T-helper 9 cell (primary cell): ENCODE results near the gene NPM3.

Experiments used
- DNase-seq: peaks from one replicate; pipeline ENCODE4 v3.0.0-alpha.2; 2020
- total RNA-seq, 2 donors: gene quantifications; one replicate each; lab custom pipeline; 2026; lab: John Stamatoyannopoulos, UW

Gene NPM3, protein sequence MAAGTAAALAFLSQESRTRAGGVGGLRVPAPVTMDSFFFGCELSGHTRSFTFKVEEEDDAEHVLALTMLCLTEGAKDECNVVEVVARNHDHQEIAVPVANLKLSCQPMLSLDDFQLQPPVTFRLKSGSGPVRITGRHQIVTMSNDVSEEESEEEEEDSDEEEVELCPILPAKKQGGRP
- 8.9 to 12.9 reads per million in 2 donors for total RNA-seq

DNA sequence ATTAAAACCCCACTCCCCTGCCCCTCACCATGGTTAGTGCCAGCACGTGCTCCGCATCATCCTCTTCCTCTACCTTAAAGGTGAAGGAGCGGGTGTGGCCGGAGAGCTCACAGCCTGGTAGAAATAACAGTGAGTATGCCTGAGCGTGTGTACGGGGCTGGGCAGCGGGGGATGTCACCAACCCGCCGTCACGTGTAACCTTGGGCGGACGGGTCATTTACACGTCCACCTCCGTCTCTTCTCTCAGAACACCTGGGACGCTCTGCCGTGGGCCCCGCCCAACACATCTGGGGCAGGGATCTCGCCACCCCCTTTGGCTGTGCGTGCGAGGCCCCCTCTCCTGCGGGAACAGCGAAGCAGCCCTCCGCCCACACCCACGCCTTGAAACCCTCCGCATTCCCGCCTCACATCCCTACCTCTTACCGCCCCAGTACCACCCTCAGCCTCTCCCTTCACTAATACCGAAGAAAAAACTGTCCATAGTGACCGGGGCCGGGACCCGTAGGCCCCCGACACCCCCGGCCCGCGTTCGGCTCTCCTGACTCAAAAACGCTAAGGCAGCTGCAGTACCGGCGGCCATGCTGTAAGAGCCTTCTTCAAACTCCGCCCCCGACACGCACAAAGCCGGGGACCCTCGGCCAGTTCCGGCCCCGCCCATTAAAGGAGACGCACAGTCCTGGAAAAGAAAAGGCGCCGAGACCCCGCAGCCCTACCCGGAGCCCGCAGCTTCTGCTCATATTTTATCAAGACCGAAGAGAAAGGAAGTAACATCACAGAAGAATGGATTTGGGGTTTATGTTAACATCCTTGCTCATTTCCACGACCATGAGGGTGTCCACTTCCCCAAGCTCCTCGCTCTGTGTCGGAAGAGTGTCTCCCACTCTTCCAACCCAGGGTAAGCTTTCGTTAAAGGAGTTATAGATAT, at the start of gene NPM3:
TSS of gene NPM3 (minus strand) at position 636 of the 925 bp plus-strand sequence. CDS start at position 580, 56 bp downstream.
- DNase-seq = peak; percentile 72

DNA sequence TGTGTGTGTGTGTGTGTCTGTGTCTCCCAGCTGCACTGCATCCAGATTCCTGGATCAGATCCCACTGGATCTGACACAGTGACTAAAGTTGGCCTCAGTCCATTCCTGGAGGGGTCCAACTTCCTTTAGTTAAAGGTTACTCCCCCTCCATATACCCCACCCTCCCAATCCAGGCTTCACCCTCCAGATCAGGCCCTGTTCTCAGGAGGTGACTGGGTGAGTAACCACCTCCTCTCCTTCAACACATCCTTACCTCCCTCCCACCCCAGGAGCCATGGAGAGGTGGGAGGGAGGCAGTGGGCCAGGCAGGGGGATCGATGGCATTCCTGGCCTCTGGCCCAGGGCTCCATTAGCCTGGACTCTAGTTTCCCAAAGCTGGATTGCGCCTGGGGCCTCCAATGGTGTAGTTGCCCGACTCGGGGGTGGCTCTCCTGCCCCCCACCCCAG, 49.1 kb upstream of the NPM3 start:
- no peak for DNase-seq

DNA sequence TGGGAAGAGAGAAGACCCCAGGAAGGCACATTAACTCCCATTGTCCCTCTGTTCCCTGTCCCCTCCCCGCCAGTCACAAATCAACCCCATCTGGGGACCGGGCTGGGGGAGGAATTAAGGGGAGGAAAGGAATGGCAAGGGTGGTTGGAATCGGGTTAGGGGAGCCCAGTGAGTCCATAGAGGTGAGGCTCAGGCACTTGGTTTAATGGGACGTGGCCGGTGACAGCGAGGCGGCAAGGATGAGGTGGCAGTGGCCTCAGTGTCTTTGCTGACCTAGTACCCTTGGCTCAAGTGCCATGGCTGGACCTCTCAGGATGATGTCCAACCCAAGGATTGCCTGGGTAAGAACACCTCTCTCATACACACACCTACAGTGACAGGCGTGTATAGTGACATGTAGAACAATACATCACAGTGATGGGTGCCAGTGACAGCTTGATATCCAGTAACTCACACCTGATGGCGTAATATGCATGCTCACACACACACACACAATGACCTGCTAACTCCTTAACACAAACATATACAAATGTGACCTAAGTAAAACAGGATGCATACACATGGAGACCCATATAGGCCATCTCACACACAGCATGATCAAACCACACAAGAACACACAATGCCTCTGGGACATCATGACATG, 48.0 kb upstream of the NPM3 start:
- DNase-seq = no peak

DNA sequence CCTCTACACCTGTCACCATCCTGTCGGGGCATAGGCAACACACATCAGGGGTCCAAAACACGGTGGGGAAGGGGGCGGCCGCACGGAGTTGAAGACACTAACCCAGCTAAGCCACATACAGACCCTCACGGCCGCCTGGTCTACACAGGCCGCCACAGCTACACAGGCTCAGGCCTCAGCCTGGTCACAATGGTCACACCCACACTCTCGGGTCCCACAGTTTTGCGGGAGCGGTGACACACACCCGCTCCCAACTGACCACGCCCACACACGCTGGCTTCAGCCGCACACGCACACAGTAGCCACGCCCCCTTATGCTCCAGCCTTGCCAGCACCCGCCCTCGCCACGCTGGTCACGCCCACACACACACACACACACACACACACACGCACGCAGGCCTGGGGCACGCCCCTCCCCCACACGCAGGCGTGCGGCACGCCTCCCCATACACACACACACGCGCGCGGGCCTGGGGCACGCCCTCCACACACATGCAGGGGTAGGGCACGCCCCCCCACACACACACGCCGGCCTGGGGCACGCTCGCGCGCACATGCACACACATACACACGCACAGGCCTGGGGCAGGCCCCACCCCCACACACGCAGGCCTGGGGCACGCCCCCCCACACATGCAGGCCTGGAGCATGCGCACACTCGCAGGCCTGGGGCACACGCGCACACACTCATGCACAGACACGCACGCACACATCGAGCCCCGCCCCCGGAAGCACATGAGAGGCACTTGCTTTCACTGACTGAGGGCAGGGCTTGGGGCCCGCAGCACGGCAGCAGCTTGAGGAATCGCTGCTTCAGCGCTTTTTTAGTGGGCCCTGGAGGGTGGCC, 47.3 kb upstream of the NPM3 start:
- DNase-seq = peak; percentile 95

DNA sequence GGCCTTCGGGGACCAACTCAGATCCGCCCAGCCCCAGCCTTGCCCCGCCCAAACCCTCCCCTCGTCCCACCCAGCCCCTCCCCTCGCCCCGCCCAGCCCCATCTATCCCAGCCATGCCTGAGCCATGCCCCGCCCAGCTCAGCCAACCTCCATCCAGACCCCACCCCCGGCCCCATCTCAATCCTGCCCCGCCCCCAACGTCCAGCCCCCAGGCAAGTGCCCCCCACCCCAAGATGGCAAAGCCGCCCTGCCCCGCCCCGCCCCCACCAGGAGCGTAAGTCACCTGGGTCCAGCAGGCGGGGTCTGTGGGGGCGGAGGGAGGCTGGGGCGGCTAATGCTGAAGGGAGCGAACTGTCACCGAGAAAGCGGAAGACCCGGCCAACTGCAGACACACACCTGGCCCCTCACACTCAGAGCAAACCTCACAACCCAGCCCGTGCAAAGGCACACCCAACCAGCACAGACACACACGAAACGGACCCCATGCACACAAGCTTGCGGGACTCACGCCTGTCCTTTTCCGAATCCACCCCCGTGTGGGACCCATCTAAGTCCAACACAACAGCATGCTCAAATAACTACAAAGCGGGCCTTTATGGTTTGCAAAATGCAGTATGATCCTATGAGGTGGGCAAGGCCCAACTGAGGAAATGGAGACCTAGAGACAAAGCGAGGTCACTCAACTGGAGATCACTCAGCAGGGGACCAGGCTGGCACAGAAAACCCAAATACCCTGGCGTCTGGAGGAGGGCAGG, 46.5 kb upstream of the NPM3 start:
- peak; percentile 64 for DNase-seq

DNA sequence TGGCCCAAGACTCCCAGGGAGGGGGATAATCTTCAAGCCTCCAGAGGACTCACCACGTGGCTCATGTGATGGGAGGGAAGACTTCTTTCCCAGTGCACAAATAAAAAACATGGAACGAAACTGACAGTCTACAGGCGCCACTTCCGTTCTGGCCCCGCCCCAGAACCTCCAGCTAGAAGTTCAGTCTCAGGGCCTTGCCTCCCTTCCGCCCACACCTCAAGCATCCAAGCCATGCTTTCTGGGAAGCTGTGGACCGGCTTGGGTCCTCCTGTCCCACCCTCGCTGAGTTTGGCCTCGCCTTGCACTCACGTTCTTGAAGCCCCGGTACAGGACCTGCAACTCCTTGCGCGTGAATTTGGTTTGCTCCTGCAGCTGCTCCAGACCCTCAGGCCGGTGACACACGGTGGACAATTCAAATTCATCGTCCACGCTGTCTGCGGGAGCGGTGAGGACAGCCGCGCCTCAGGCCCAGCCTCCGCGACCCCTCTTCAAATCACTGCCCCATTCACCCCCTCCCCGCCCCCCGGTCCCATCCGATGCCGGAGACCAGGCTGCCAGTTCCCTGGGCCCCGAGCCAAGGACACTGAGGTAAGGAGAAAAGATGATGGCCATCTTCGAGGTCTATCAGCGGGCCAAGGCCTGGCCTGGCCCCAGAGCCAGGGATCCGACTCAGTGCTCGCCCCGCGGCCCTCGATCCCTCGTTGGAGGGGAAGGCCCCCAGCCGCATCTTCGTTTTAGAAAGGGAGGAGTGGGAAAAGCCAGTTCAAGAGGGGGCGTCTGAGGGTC, 45.7 kb upstream of the NPM3 start:
- no peak for DNase-seq

DNA sequence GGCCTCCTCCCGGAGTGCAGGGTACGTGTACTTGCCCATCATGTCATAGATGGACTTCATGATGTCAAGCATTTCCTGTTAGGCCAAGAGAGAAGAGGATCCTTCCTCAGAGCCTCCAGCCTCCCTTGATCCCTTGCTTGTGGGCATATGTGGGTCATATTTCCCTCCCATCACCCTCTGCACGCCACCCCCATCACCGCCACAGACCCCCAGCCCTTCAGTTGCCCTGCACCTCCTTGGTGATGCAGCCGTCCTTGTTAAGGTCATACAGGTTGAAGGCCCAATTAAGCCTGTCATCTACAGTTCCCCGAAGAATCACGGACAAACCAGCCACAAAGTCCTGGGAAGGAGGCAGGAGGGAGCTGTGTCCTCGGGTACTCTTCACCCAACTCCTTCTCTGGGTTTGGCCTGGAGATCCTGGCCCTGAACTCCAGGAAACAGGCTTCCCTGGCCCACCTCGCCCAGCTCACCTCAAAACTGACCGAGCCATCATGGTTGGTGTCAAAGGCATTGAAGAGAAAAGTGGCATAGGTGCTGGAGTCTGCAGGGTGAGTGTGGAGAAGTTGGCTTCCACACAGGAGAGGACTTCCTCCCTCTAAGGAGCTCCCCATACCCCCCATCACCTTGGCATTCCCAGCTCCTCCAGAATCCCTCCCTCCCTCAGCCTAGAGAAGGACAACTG, 44.8 kb upstream of the NPM3 start:
- no peak for DNase-seq

DNA sequence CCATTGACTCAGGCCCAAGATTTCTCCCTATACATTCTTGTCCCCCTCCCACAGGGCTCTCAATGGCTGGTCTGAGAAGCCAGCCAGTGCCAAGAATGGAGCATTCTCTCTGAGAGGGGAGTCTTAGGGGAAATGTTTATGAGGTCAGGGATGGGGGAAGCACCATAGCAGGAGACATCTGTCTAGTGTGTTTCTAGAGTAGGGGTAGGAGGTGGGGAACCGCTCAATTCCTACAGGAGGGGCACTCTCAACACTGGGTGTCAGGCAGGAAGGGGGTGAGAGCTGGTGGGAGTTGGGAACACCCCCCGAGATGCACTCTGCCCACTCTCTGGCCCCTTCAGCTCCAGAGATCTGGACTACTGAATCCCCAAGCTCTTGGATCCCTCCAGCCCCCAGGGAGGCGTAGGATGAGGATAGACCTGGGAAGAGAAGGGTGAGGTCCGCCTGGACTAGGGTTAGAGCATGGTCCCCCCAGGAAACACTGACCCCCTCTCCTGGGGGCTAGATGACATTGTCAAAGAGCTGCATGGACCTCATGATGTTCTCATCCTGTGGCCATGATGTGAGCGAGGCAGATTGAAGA, 43.7 kb upstream of the NPM3 start:
- DNase-seq = no peak

DNA sequence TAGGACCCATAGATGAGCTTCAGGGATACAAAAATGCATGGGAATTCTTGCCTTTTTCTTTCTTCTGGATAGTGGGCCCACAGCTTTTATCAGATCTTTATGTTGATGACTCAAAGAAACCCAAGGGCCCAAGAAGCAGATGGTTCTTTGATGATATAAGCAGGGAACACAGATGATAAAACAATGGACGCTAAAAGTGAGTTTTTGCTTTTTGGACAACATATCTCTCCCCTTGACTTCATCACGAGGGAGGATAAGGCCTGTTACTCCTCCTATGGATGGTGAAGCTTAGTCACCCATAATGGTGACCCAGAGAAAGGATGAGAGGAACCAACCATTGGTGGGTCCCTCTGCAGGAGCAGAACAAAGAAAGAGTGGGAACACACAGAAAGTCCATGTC, 41.5 kb upstream of the NPM3 start:
- DNase-seq = no peak

DNA sequence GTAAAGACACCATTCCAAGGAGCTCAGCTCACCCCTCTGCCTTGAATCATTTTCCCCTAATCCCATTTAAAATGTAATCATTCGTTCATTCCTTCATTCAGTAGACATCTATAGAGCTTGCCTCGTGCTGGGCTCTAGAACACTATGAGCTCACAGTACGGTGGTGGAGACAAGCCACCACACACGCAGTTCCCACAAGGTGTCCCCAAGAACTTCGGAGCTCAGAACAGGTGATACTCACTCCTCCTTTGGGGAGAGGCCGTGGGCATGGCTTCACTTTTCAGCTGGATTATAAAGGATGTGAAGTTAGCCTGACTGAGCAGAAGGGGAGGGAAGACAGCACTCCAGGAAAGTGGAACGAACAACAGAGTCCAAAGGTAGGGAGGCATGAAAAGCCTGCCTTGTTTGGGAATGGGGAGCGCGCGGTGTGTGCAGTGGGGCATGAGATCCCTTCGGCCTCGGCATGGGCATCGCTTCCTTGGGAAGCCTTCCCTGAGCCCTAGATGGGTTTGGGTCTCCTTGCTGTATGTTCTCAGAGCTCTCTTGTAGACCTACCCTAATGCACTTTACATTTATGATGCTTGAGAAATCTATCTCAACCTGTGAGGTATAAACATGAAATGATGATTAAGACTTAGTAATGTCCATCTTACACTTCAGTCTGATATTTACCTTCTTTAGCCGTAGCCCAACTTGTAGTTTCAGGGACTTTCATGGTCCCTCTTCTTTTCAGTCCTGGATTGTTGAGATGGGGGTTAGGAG, 35.8 kb upstream of the NPM3 start:
- peak; percentile 30 for DNase-seq

DNA sequence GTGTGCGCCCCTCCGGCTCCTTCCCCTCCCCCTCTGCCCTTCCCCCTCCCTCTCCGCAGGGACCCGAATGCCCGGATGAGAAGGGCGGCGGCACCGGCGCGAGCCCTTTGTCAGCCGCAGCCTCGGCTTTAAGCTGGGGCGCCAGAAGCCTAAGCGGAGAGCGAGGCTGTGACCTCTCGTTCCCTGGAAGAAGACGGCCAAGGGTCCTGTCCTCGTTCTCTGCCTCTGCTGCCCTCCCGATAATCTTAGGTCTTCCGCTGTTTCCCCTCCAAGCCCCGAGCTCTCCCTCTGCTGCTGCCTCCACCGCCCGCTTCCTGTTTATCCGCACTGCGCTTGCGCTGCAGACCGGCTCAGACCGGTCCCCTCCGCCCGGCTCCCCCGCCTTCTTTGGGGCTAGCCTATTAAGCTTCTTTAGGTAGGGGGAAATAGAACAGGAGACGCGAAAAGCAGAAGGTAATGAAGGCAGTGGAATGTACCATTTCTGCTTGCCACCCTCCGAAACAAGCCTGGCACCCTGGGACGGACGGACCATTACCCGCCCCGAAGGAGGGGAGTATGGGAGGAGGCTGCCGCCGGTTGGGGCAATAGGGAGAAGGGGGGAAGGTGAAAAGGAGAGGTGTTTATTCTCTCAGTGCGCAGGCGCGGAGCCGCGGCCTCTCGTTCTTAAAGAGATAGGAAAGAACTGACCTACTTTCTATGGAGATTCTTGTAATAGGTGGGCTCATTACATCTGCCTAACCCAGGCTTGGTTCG, 35.0 kb upstream of the NPM3 start, which contains the start of gene OGA:
TSS of gene OGA (minus strand) at position 326 of the 753 bp plus-strand sequence. CDS start 422 bp downstream, outside the sequence.
- peak; percentile 95 for DNase-seq

DNA sequence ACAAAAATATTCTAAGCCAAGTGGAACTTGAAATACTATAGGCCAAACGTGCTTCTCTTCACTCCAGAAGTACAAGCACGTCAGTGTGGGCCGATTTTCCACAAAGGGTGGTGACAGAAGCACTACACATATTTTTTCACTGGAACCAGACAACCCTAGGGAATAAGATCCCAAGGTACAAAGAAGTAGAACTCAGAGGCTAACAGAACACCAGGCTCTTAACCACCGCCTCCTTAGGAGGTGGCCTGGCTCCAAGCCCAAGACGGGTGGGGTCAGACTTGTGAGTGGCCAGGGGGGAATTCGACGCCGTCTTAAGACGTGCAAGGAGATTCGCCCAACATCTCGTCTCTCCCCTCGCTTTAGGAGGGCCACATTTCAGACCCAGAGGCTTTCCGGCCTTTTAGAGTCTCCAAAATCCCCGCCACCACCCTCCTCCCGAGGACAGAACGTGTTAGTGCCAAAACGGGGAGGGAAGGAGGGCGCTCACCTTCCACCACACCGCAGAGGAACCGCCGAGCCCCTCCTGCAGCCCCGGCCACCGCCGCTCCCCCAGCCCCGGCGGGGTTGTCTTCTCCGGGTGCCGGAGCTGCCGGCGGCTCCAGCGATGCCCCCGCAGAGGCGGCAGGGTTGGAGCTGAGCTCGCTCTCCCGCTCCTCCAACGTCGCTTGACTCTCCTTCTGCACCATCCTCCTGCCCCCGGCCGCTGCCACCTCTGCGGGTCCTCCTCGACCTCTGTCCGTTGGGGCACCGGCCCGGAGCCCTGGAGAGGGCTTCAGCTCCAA, 34.3 kb upstream of the NPM3 start:
- peak; percentile 39 for DNase-seq

DNA sequence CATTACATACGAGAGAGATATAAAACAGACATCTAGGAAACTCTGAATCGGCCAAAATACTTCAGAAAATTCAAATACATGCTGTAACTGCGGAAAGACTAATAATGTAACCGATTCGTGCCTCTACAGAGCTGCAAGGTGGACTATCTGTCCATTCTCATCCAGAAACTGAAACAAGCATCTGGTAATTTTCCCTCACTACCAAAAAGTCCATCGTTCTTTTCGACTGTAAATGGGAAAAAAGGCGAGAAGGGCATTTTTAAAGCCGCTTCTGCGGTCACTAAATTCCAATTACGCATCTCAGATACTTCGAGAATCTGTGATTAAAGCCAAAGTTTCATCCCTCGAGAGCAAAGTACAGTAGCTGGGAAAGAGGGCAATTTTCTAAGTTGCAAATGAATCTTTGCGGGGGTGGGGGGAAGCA, 33.7 kb upstream of the NPM3 start:
- DNase-seq = no peak

DNA sequence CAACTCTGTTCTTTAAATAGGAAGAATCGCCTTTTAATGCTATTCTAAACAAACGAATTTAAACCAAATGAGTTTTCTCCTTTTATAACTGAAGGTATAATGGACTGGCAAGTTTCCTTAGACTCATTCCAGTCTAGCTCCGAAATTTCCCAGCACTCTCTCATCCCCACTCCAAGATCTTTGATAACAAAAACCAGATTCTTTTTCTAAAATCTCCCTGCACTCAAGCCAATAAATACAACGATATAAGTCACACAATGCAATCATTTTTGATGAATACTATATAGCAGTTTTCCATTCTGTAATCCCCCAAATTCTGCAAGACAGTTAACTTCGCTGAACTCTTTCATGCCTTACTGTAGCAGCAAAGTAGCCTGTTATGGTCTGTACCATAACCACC, 33.1 kb upstream of the NPM3 start:
- no peak for DNase-seq

DNA sequence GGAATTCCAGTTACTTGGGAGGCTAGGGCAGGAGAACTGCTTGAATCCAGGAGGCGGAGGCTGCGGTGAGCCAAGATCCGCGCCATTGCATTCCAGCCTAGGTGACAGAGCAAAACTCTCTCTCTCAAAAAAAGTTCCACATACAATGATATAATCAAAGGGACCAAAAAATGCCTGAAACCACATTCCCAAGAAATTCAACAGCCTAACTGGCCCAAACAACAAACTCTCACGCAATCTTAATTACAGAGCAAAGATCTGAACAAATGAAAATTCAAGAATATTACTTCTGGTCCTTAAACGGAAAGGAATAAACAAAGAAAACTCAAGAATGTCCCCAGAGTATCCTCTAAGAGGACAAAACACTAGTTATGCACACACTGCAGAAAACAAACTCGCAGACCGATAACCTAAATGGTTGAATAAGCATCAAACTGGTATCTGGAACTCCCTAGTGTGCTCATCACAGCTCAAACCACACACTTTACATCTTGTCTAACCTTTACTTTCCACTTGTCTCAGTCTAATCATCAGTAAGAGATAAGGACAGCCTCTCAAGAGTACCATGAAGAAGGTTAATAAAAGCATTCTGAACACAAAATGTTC, 31.3 kb upstream of the NPM3 start:
- no peak for DNase-seq

DNA sequence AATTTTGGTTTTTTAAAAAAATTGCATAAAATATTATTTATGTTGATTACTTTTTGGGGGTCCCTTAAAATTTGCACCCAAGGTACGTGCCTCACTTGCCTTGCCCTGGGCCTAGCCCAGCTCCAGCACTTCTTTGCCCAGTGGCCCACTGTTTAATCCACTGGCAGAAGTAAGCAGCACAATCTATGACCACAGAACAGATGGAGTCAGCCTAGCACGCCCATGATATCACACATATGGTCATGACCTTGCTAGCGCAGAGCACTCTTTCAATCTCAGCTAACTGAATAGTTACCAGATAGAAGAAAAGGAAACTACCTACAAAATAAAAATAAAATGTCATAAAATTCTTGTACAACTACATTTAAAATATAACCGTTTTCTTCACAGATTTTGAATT, 29.4 kb upstream of the NPM3 start:
- DNase-seq = no peak

DNA sequence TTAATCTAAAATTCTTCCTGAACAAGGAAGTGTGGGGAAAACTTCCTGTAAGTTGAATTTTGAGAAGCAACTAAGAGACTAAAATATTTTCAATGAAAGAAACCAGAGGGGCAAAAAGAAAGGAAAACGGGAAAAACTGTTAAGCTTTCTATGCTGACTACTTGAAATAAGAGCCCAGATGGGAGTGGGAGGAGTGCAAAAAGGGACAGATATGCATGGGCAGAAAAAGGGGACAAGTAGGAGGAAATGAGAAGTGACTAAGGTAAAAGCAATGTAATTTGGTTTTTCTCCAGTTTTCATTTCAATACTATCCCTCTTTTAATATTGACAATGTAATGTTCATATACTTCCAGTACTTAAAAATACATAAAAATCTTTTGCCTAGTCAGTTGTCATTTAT, 23.9 kb upstream of the NPM3 start:
- no peak for DNase-seq
